Endodermal cell (in vitro differentiated cells): ENCODE data around the gene MACROD2. TPM values are rescaled to one million over a fixed set of nuclear protein-coding genes. Genes with fewer than 3 reads are reported as not detected.

Source experiments
- DNase-seq: peaks from one replicate; pipeline ENCODE4 v3.0.0-alpha.2; 2017
- H3K27ac ChIP-seq: 2 replicates; pipeline ENCODE4 v1.5.1; 2013; ENCODE audit warnings: mild to moderate bottlenecking, low read depth, low read length, moderate library complexity
- H3K27me3 ChIP-seq: 2 replicates; pipeline ENCODE4 v1.6.1; 2013; ENCODE audit warnings: mild to moderate bottlenecking, low read length, moderate library complexity; ENCODE audit not compliant: insufficient read depth, control insufficient read depth, poor library complexity, severe bottlenecking
- H3K36me3 ChIP-seq: 2 replicates; pipeline ENCODE4 v1.7.0; 2013; ENCODE audit warnings: mild to moderate bottlenecking, low read length, moderate library complexity; ENCODE audit not compliant: control insufficient read depth, insufficient read depth
- H3K4me1 ChIP-seq: one replicate; pipeline ENCODE4 v1.7.0; 2013; ENCODE audit warnings: low read length; ENCODE audit not compliant: control insufficient read depth, insufficient read depth
- H3K4me3 ChIP-seq: 2 replicates; pipeline ENCODE4 v1.5.1; 2013; ENCODE audit warnings: mild to moderate bottlenecking, low read length, moderate library complexity
- H3K9ac ChIP-seq: 2 replicates; pipeline ENCODE4 v1.6.1; 2013; ENCODE audit warnings: mild to moderate bottlenecking, low read length, moderate library complexity; ENCODE audit not compliant: poor library complexity, severe bottlenecking; ENCODE audit errors: extremely low read depth
- H3K9me3 ChIP-seq: 2 replicates; pipeline ENCODE4 v1.6.1; 2013; ENCODE audit warnings: mild to moderate bottlenecking, low read length, moderate library complexity; ENCODE audit not compliant: control insufficient read depth
- H3K27ac Mint-ChIP-seq: 2 replicates; pipeline ENCODE4 v1.8.0; 2020; ENCODE audit warnings: mixed read lengths
- H3K27me3 Mint-ChIP-seq: 2 replicates; pipeline ENCODE4 v1.8.0; 2021; ENCODE audit warnings: mild to moderate bottlenecking, mixed read lengths; ENCODE audit not compliant: insufficient read depth
- H3K36me3 Mint-ChIP-seq: 2 replicates; pipeline ENCODE4 v1.8.0; 2020; ENCODE audit warnings: low read depth, mixed read lengths
- H3K4me1 Mint-ChIP-seq: 2 replicates; pipeline ENCODE4 v1.8.0; 2020; ENCODE audit warnings: mixed read lengths
- H3K4me3 Mint-ChIP-seq: 2 replicates; pipeline ENCODE4 v1.8.0; 2020; ENCODE audit warnings: mild to moderate bottlenecking, moderate library complexity, mixed read lengths
- H3K9me3 Mint-ChIP-seq: 2 replicates; pipeline ENCODE4 v1.8.0; 2020; ENCODE audit warnings: mild to moderate bottlenecking, mixed read lengths
- CTCF ChIP-seq: fragments of 200-600 bp; sonication (generic); conservative IDR thresholded peaks from 2 replicates; pipeline ENCODE4 v1.5.0; 2021; ENCODE audit warnings: antibody characterized with exemption, mild to moderate bottlenecking
- WGBS, 2 experiments: methylation state at CpG; one replicate each; pipeline versions ENCODE4 v1.1.5 to v1.1.7; 2013; ENCODE audit warnings: missing lambda C conversion rate in 2 of 2, mixed read lengths in 1 of 2; ENCODE audit not compliant: insufficient coverage in 1 of 2, insufficient read length in 1 of 2; 5-methylcytosine and 5-hydroxymethylcytosine counted together
- total RNA-seq, 2 donors: library from RNA; stranded (reverse); fragmentation: NEBNext Ultra II Directional in 1 of 2; extraction: Animal tissue kit (Norgen Biotek cat#: 25700) in 1 of 2; gene quantifications; 2 replicates in 1 of 2; 3 replicates in 1 of 2; pipeline ENCODE4 v1.2.1, GENCODE V29; 2021

MACROD2 gene
- total RNA-seq, 2 donors from 2014 or later = 2.3 to 4.8 TPM

- peaks cover 6% of the 10 kb centered on the region for H3K27me3 Mint-ChIP-seq
- H3K4me1 Mint-ChIP-seq = peaks cover 42% of the 10 kb centered on the region
- Histone ChIP-seq H3K9me3 (no peaks in the 10 kb centered on the region), H3K27ac (no peak overlapping the region), H3K9ac (no peak overlapping the region), H3K27me3 (no peaks in the 10 kb centered on the region), H3K4me3 (peak overlapping the region; percentile 19), H3K4me1 (peaks cover 15% of the 10 kb centered on the region), H3K36me3 (no peaks in the 10 kb centered on the region)
- H3K36me3 Mint-ChIP-seq = no peaks in the 10 kb centered on the region
- DNase-seq = no peak
- H3K4me3 Mint-ChIP-seq = no peak overlapping the region
- H3K9me3 Mint-ChIP-seq = no peaks in the 10 kb centered on the region
- 52 to 85% methylated on average over 2 to 3 of the region's 3 CpGs for WGBS, 2 experiments
- no peak overlapping the region for H3K27ac Mint-ChIP-seq
- TF ChIP-seq CTCF = peak; percentile 61
Measured at GRCh38 chr20:14948416-14948815, 953.1 kb downstream of the MACROD2 start.

GRCh38 chr20:14950633-14951032 lies 955.3 kb downstream of the MACROD2 start:
- Mint-ChIP-seq H3K27me3 (no peaks in the 10 kb centered on the region), H3K36me3 (no peaks in the 10 kb centered on the region), H3K27ac (no peak overlapping the region), H3K4me1 (peaks cover 46% of the 10 kb centered on the region), H3K9me3 (no peaks in the 10 kb centered on the region), H3K4me3 (no peak overlapping the region)
- DNase-seq = no peak
- Histone ChIP-seq H3K36me3 (no peaks in the 10 kb centered on the region), H3K4me1 (peaks cover 17% of the 10 kb centered on the region), H3K9me3 (no peaks in the 10 kb centered on the region), H3K9ac (no peak overlapping the region), H3K27ac (no peak overlapping the region), H3K27me3 (no peaks in the 10 kb centered on the region), H3K4me3 (no peak overlapping the region)
- 50 to 70% methylated on average over 1 of the region's 1 CpG for WGBS, 2 experiments
- TF ChIP-seq CTCF = no peak

GRCh38 chr20:14951105-14951504 lies 955.8 kb downstream of the MACROD2 start:
- H3K4me3 ChIP-seq = no peak overlapping the region
- no peak overlapping the region for H3K27ac ChIP-seq
- no peaks in the 10 kb centered on the region for H3K27me3 ChIP-seq
- WGBS, 2 experiments = 95 to 100% methylated on average over 1 of the region's 1 CpG
- H3K36me3 ChIP-seq = no peaks in the 10 kb centered on the region
- Mint-ChIP-seq H3K4me3 (no peak overlapping the region), H3K4me1 (peaks cover 49% of the 10 kb centered on the region), H3K9me3 (no peaks in the 10 kb centered on the region), H3K36me3 (no peaks in the 10 kb centered on the region), H3K27ac (no peak overlapping the region), H3K27me3 (no peaks in the 10 kb centered on the region)
- no peak overlapping the region for H3K9ac ChIP-seq
- H3K9me3 ChIP-seq = no peaks in the 10 kb centered on the region
- TF ChIP-seq CTCF = no peak
- H3K4me1 ChIP-seq = peaks cover 17% of the 10 kb centered on the region
- no peak for DNase-seq
